ENCODE results near the gene CHKB. TPM values are rescaled to one million over a fixed set of nuclear protein-coding genes. Genes with fewer than 3 reads are reported as not detected.
A peak's percentile ranks its signal among the peaks of the same experiment; 100 is the strongest.
"Not testable (repeated sequence)": the region's sequence is repeated elsewhere in the genome, so short reads cannot be mapped to it uniquely, and the experiment has no call there.

The CHKB gene
- total RNA-seq, 1 experiment from 2014 or later, result 42.1 TPM

DNA sequence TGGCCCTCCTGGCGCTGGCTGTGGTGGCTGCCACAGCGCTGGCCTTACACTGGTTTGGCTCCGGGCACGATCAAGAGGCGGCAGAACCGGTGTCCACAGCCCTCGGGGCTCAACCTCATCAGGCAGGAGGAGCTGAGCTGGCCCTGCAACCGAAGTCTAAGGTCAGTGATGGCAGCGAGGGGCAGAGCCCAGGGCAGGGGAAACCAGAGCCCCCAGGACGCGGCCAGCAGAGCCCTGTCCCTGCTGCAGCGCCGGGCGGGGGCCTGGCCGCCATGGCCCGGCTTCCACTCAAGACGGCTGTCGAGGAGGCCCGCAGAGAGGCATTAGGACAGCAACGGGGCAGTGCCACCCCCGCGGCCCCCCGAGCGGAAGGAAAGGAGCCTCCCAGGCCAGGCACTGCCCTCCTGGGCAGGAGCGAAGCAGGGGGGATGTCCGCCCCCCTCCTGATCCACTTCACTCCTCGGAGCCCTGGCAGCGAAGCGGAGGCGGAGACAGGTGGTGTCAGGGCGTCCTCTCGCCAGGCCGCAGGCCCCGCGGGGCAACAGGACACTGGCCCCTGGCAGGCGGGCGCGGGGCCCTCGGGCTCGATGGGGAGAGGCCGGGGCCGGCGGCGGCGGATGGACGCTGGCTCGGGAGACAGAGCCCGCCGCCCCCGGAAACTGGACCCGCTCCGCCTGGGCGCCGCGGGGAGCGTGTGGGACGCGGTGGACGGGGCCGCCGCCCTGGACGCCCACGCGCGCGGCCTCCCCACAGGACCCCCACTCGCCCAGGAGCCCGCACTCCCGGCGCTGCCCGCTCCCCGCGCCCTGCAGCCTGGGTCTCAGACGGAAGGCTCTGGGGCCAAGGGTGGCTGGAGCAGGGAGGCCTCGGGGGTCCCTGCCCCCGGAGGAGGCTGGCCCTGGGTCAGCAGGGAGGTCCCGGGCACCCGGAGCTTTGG, 36.1 kb downstream of the CHKB start:
- DNase-seq, result peak; percentile 73
- H3K36me3 ChIP-seq (replicated peaks; ENCODE audit: control insufficient read depth, insufficient read depth, low read length), result no peaks in the 10 kb centered on the region
- no peak overlapping the region for H3K4me3 ChIP-seq (ENCODE audit: insufficient read depth, low read depth, low read length)
- peaks cover 9% of the 10 kb centered on the region for H3K27me3 ChIP-seq (ENCODE audit: control insufficient read depth, insufficient read depth, low read length)

- peaks cover 9% of the 10 kb centered on the region for H3K27me3 ChIP-seq (ENCODE audit: control insufficient read depth, insufficient read depth, low read length)
- peak; percentile 54 for DNase-seq
Measured at GRCh38 chr22:50545522-50546325, 36.9 kb downstream of the CHKB start, which contains the start of gene KLHDC7B. Gene KLHDC7B, plus strand, starts transcription at chr22:50545899. Its CDS starts 345 bp downstream, at chr22:50546244.

GRCh38 chr22:50544746-50545253, 37.8 kb downstream of the CHKB start:
- Histone ChIP-seq H3K27me3 (ENCODE audit: control insufficient read depth, insufficient read depth, low read length) (peaks cover 9% of the 10 kb centered on the region), H3K36me3 (replicated peaks; ENCODE audit: control insufficient read depth, insufficient read depth, low read length) (no peaks in the 10 kb centered on the region), H3K4me3 (ENCODE audit: insufficient read depth, low read depth, low read length) (no peak overlapping the region)
- DNase-seq, result peak; percentile 56

More at GRCh38 chr22:50545522-50546325, 36.9 kb downstream of the CHKB start, which contains the start of gene KLHDC7B:
- H3K36me3 ChIP-seq (replicated peaks; ENCODE audit: control insufficient read depth, insufficient read depth, low read length), result no peaks in the 10 kb centered on the region
- no peak within 1 kb of the TSS for H3K4me3 ChIP-seq (ENCODE audit: insufficient read depth, low read depth, low read length)

DNA sequence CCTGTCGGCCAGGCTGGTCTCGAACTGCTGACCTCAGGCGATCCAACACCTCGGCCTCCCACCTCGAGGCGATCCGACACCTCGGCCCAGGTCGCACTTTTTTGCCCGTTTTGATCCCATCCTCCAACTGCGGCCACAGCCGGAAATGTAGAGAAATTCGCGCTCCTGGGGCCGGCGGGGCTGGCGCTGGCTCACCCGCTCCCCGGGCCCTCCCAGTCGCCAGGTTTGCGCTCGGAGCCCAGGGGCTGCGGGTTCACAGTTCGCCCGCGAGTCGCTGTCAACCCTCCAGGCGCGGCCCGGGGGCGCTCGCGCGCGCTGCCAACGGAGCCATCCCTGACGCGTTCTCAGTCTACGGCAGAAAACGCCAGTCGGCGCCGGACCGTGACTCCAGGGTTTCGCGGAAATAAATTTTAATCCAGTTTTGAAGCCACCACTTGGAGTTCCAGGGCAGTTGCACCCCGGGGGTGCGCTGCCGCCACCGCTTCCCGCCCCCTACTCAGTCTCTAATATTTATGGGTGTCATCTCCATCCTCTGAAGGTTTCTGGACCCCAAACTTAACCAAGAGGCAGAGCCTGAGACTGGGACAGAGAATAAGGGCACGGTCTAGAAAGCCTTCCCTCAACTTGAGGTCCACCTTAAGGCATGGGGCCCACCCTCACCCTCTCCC, 38.4 kb downstream of the CHKB start:
- Histone ChIP-seq H3K36me3 (replicated peaks; ENCODE audit: control insufficient read depth, insufficient read depth, low read length) (no peaks in the 10 kb centered on the region), H3K4me3 (ENCODE audit: insufficient read depth, low read depth, low read length) (peak overlapping the region; percentile 8; the same call in 1 of the 2 replicates), H3K27me3 (ENCODE audit: control insufficient read depth, insufficient read depth, low read length) (peaks cover 9% of the 10 kb centered on the region)
- DNase-seq, result peak; percentile 99

GRCh38 chr22:50542416-50542927, 40.2 kb downstream of the CHKB start:
- Histone ChIP-seq H3K4me3 (ENCODE audit: insufficient read depth, low read depth, low read length) (no peak overlapping the region), H3K36me3 (replicated peaks; ENCODE audit: control insufficient read depth, insufficient read depth, low read length) (no peaks in the 10 kb centered on the region), H3K27me3 (ENCODE audit: control insufficient read depth, insufficient read depth, low read length) (peaks cover 9% of the 10 kb centered on the region)
- no peak for DNase-seq

GRCh38 chr22:50541667-50542026, 41.0 kb downstream of the CHKB start:
- not testable (repeated sequence) for H3K36me3 ChIP-seq (replicated peaks; ENCODE audit: control insufficient read depth, insufficient read depth, low read length); H3K4me3 ChIP-seq (ENCODE audit: insufficient read depth, low read depth, low read length); DNase-seq; H3K27me3 ChIP-seq (ENCODE audit: control insufficient read depth, insufficient read depth, low read length)

DNA sequence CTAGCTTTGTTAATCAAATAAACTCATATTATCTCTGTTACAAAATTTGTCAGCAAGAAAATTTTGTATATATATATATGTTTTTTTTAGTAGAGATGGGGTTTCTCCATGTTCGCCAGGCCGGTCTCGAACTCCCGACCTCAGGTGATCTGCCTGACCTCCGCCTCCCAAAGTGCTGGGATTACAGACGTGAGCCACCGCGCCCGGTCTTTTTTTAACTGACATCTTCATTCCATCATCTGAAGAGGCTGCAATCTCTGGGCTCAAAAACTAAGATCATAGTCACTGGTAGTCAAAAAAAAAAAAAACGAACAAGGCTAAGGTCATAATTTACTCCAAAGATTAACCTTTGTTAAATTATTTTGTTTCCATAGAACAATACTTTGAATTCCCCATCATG, 42.3 kb downstream of the CHKB start:
- H3K36me3 ChIP-seq (replicated peaks; ENCODE audit: control insufficient read depth, insufficient read depth, low read length), result no peaks in the 10 kb centered on the region
- H3K4me3 ChIP-seq (ENCODE audit: insufficient read depth, low read depth, low read length), result no peak overlapping the region
- DNase-seq, result no peak
- H3K27me3 ChIP-seq (ENCODE audit: control insufficient read depth, insufficient read depth, low read length), result peaks cover 9% of the 10 kb centered on the region

DNA sequence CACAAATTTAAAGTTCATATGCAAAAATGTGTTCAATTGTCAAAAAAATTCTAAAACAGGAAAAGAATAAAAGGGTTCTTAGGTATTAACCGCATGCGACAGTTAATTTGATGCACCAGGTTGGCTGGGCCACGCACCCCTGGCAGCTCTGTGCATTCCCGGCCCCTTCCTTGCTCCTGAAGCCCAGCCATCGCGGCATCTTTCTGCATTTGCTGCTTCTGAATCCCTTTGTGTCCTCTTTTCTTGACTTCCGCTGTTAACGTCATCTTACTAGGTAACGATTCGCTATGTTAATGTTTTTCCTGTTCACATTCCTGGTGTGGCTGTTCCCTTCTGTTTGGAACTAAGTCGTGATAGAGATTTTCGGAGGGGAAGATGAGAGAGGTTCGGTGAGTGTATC, 44.9 kb downstream of the CHKB start:
- H3K27me3 ChIP-seq (ENCODE audit: control insufficient read depth, insufficient read depth, low read length), result peaks cover 5% of the 10 kb centered on the region
- peak; percentile 52 for DNase-seq
- no peaks in the 10 kb centered on the region for H3K36me3 ChIP-seq (replicated peaks; ENCODE audit: control insufficient read depth, insufficient read depth, low read length)
- H3K4me3 ChIP-seq (ENCODE audit: insufficient read depth, low read depth, low read length), result no peak overlapping the region

GRCh38 chr22:50536226-50536625, 46.4 kb downstream of the CHKB start:
- Histone ChIP-seq H3K4me3 (ENCODE audit: insufficient read depth, low read depth, low read length) (no peak overlapping the region), H3K36me3 (replicated peaks; ENCODE audit: control insufficient read depth, insufficient read depth, low read length) (no peaks in the 10 kb centered on the region)
- DNase-seq, result no peak

GRCh38 chr22:50535113-50535512, 47.5 kb downstream of the CHKB start:
- H3K4me3 ChIP-seq (ENCODE audit: insufficient read depth, low read depth, low read length), result no peak overlapping the region
- H3K36me3 ChIP-seq (replicated peaks; ENCODE audit: control insufficient read depth, insufficient read depth, low read length), result no peaks in the 10 kb centered on the region
- DNase-seq, result no peak
- peaks cover 30% of the 10 kb centered on the region for H3K27me3 ChIP-seq (ENCODE audit: control insufficient read depth, insufficient read depth, low read length)

More at GRCh38 chr22:50536226-50536625, 46.4 kb downstream of the CHKB start:
- peaks cover 19% of the 10 kb centered on the region for H3K27me3 ChIP-seq (ENCODE audit: control insufficient read depth, insufficient read depth, low read length)

DNA sequence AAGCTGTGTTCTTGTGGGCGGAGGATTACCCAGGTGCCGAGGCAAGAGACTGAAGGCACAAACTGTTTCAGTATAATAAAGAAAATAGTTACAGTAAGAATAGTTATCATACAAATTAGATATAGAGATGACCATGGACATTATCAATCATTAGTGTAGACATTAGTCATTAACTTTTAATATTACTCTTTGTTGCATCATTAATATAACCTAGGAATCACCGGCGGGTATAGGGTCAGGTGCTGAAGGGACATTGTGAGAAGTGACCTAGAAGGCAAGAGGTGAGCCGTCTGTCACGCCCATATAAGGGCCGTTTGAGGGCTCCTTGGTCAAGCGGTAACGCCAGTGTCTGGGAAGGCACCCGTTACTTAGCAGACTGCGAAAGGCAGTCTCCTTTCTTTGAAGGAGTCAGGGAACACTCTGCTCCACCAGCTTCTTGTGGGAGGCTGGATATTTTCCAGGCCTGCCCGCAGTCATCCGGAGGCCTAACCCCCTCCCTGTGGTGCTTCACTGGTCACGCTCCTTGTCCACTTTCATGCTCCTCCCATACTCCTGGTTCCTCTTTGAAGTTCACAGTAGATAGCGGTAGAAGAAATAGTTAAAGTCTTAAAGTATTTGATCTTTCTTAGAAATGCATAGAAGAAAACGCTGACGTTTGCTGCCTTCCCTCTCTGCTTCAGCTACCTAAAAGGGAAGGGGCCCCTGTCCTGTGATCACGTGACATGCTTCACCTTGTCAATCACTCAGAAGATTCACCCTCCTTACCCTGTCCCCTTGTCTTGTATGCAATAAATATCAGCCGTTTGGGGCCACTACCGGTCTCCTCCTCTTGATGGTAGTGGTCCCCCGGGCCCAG, 48.6 kb downstream of the CHKB start:
- peaks cover 41% of the 10 kb centered on the region for H3K27me3 ChIP-seq (ENCODE audit: control insufficient read depth, insufficient read depth, low read length)
- peak; percentile 4 for DNase-seq
- not testable (repeated sequence) for H3K4me3 ChIP-seq (ENCODE audit: insufficient read depth, low read depth, low read length); H3K36me3 ChIP-seq (replicated peaks; ENCODE audit: control insufficient read depth, insufficient read depth, low read length)

DNA sequence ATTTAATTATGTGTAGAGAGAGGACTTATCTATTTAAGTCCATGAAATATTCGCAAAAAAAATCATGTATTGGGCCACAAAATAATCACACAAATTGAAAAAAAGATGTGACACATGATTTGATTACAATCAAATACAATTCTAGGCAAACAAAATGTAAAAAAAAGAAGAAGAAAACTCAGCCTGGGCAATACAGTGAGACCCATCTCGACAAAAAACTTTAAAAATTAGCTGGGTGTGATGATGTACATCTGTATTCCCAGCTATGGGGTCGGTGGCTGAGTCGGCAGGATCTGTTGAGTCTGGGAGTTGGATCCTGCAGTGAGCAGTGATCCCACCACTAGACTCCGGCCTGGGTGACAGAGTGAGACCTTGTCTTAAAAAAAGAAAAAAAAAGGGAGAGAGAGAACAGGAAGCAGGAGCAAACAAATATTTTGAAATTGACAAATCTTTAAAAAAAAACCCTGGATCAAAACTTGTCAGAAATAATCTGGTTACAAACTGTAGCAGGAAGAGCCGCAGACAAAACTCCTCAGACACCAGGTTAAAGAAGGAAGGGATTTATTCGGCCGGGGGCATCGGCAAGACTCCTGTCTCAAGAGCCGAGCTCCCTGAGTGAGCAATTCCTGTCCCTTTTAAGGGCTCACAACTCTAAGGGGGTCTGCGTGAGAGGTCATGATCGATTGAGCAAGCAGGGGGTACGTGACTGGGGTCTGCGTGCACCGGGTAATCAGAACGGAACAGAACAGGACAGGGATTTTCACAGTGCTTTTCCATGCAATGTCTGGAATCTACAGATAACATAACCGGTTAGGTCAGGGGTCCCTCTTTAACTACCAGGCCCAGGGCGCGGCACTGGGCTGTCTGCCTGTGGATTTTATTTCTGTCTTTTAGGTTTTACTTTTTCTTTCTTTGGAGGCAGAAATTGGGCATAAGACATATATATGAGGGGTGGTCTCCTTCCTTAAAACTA, 49.5 kb downstream of the CHKB start:
- H3K36me3 ChIP-seq (replicated peaks; ENCODE audit: control insufficient read depth, insufficient read depth, low read length), result no peaks in the 10 kb centered on the region
- H3K27me3 ChIP-seq (ENCODE audit: control insufficient read depth, insufficient read depth, low read length), result peaks cover 50% of the 10 kb centered on the region
- DNase-seq, result no peak
- H3K4me3 ChIP-seq (ENCODE audit: insufficient read depth, low read depth, low read length), result no peak overlapping the region
